Raji (cell line): ENCODE measurements around the gene MARCHF2.

Source experiments
- POLR2A ChIP-seq: IDR thresholded peaks from 2 replicates; pipeline ENCODE4 v1.6.1; 2011; ENCODE audit warnings: low read depth, low read length, control low read depth; ENCODE audit not compliant: insufficient read depth

The MARCHF2 gene

DNA sequence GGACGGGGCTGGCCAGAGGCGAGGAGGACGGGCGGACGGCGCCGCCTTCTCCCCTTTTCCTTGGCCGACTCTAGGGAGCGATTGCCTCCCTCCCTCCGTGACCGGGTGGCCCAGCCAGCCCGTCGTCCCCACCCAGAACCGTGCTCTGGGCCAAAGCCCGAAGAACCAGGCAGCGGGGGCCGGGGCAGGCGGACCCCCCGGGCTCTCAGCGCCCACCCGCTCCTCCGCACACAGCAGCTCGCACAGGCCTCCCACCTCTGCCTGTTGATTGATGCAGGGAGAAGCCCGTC is 9.3 kb upstream of the MARCHF2 start:
- no peak for TF ChIP-seq POLR2A

DNA sequence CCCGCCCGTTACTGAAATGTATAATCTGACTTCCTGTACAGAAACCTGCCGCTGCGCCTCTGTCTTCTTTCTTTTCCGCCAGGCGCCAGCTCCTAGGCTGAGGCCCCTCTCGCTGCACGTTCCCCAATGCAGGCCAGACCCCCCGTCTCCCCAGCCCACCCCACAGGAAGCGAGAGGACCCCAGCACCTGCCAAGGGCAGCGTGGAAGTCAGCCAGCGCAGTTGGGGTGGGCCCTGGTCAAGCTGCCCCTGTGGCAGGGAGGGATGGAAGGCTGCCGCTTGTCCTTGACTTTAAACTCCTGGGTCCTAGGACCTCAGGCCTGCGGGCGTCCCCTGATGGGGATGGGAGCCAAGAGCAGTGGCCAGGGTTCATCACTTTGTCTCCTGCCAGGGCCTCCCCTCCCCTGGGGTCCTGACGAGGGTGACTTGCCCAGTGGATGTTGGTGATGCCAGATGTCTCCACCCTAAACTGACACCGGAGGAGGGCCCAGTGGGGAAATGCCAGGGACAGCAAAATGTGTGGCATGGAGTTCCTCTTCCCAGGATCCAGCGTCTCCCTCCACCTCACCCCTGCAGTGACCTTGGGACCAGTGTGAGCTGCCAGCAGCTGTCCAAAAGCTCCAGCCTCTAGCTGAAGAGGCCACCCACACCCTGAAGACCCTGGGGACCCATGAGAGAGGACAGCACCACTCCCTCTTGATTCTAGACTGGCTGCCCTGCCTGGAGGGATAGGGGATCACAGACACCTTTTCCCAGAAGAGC is 8.5 kb upstream of the MARCHF2 start:
- TF ChIP-seq POLR2A: no peak

DNA sequence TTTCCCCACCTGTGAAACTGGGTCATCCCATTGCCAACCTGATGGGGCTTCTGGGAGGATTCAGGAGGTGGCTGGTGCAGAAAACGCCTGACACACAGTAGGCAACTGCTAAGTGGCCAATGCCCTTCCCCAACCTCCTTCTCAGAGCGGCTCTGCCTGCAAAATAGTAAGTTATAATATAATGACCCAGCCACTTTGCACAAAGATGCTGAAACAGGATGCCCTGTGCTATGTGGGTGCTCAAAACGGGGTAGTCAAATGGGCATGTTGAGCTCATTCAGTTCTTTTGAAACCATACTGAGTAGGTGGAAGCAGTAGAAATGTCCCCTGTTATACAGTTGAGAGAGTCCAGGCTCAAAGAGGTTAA is 507 bp downstream of the MARCHF2 start:
- no peak for TF ChIP-seq POLR2A

DNA sequence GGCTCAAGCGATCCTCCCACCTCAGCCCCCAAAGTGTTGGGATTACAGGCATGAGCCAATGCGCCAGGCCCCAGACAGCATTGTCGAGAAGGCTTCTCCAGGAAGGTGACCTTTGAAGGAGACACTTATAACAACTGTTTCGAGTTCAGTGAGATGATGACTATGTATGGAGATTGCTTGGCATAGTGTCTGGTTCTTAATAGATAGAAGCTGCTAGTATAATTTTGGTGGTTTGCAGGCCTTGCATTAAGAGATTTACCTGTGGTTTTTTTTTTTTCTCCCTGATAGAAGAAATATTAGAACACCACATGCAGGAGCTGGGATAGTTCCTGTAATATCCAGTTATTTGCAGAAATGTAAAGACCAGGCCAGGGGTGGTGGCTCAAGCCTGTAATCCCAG is 3.7 kb downstream of the MARCHF2 start:
- TF ChIP-seq POLR2A: no peak

DNA sequence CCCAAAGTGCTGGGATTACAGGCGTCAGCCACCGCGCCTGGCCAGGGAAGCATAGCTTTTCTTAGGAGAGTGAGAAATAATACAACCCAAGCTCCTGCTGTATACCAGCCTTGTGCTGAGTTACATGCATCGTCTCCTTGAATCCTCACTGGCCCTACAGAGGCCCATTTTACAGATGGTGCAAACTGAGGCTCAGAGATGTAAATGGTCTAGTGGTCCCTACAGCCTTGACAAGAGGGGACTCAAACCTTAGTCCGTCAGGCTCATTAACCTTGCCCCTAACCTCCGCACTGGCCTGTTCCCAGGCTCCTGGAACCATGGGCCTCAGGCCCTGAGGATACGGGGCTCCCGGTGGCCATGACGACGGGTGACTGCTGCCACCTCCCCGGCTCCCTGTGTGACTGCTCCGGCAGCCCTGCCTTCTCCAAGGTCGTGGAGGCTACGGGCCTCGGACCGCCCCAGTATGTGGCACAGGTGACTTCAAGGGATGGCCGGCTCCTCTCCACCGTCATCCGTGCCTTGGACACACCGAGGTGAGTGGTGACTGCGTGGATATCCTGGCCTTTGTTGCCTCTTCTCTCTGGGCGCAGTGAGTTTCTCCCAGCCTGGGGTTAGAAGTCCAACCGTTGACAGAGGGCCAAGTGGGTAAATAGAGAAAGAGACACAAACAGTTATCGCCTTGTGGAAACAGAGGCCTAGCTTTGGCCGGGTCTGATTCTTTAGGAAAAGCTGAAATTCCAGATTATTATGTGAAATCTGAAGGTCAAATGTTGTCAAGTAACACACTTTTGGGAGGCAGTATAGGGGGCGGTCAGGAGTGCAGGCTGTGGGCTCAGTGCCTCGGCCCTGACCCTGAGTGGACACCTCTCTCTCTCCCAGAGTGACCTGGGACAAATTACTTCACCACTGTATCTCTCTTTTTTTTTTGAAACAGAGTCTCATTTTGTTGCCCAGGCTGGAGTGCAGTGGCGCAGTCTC is 8.7 kb downstream of the MARCHF2 start:
- no peak for TF ChIP-seq POLR2A

DNA sequence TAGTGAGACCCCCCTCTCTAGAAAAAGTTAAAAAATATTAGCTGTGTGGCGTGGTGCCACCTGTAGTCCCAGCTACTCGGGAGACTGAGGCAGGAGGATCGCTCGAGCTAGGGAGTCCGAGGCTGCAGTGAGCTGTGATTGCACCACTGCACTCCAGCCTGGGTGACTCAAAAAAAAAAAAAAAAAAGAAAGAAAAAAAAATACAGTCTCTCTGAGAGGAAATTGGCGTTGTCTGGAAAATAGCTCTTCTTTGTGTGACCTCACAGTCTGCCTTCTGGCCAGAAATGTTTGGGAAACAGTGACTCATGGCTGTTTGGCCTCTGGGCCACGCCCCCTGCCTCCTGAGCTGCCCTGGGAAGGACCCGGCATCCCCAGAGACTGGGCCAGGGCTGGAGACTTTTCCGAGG is 10.7 kb downstream of the MARCHF2 start:
- no peak for TF ChIP-seq POLR2A

DNA sequence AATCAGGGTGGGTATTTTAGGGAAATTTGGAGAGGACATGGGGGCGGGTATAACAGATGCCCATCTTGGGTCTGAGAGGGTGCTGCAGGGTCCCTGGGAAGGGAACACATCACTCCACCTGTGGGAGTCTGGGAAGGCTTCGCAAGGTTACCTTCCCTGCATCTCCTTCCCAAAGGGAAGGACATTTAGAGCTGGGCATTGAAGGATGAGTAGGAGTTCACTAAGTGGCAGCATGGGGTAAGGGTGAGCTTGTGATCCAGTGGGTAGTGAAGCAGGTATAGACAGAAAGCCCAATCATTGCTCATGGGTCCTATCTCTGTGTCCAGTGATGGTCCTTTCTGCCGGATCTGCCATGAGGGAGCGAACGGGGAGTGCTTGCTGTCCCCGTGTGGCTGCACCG is 13.2 kb downstream of the MARCHF2 start:
- TF ChIP-seq POLR2A: no peak

DNA sequence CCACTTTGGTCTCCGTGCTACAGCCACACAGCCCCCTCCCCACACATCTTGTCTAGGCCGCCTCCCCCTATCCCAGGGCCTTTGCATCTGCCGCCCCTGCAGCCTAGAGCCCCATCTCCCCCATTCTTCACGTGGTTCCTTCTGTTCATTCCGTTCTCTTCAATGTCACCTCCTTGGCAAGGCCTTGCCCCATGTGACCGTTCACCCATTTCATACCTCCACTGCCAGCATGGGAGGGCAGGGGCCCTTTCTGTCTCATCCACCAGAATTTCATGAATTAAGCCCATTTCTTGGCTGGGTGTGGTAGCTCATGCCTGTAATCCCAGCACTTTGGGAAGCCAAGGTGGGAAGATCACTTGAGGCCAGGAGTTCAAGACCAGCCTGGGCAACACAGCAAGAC is 15.9 kb downstream of the MARCHF2 start:
- TF ChIP-seq POLR2A: no peak

DNA sequence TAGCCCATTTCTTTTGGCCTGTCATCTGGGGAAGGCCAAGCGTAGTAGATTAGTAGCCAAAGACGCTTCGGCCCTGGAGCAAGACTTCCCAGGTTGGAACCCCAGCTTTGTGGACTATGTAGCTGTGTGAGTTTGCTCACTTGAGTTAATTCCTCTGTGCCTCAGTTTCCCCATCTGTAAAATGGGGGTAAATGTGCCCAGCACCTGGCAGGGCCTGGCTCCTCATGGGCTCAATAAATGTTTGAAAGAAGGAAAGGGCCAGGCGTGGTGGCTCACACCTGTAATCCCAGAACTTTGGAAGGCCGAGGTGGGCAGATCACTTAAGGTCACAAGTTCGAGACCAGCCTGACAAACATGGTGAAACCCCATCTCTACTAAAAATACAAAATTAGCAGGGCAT is 16.7 kb downstream of the MARCHF2 start:
- no peak for TF ChIP-seq POLR2A

DNA sequence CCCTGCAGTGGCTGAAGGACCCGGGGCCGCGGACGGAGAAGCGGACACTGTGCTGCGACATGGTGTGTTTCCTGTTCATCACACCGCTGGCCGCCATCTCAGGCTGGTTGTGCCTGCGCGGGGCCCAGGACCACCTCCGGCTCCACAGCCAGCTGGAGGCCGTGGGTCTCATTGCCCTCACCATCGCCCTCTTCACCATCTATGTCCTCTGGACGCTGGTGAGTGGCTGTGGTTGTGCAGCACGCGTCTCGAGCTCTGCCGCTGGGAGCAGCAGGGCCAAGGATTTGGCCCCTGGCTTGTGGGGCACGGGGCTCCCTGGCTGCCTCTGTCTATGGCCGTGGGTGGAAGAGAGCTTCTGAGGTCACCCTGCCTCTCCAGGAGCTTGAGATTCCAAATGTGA is 17.5 kb downstream of the MARCHF2 start:
- TF ChIP-seq POLR2A: no peak

DNA sequence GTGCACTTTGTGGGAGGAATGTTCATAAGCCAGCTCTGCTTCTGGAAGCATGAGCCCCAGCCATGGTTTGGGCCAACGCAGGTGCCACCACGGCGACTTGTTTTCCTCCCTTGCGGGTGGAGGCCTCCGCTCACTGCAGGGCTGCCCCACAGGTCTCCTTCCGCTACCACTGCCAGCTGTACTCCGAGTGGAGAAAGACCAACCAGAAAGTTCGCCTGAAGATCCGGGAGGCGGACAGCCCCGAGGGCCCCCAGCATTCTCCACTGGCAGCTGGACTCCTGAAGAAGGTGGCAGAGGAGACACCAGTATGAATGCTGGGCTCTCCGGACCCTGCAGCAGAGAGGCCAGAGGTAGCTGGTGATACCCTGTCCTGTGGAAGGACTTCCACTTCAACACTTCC is 25.1 kb downstream of the MARCHF2 start:
- TF ChIP-seq POLR2A: no peak

DNA sequence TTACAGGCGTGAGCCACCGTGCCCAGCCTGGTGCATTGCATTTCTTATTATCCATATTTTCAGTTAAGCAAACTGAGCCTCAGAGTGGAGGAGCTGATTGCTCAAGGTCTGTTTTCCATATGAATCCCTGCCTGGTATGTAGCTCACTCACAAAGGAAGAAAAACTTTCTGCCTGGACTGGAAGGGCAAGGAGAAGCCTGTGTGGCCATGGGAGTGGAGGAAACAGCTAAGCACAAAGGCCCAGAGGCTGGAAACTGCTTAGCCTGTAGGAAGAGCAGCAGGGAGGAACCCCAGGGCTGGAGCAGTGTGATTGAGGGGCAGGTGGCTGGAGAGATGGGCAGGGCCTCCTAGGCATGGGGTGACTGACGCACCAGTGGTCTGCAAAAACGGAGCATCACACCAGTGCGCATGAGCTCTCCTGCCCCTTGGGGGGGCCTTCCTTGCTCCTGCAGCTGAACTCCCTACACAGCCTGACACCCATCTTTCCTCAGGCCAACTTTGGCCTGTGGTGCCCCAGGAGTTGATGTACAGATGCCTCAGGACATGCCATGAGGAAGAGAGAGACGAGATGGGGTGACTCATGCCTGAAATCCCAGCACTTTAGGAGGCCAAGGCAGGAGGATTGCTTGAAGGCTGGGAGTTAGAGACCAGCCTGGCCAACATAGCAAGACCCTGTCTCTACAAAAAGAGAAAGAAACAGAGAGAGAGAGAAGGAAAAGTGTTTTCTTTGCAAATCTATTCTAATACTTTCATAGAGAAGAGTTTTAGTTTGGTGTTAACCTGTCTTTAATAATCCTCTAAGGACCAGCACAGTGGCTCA is 28.8 kb downstream of the MARCHF2 start:
- TF ChIP-seq POLR2A: no peak

DNA sequence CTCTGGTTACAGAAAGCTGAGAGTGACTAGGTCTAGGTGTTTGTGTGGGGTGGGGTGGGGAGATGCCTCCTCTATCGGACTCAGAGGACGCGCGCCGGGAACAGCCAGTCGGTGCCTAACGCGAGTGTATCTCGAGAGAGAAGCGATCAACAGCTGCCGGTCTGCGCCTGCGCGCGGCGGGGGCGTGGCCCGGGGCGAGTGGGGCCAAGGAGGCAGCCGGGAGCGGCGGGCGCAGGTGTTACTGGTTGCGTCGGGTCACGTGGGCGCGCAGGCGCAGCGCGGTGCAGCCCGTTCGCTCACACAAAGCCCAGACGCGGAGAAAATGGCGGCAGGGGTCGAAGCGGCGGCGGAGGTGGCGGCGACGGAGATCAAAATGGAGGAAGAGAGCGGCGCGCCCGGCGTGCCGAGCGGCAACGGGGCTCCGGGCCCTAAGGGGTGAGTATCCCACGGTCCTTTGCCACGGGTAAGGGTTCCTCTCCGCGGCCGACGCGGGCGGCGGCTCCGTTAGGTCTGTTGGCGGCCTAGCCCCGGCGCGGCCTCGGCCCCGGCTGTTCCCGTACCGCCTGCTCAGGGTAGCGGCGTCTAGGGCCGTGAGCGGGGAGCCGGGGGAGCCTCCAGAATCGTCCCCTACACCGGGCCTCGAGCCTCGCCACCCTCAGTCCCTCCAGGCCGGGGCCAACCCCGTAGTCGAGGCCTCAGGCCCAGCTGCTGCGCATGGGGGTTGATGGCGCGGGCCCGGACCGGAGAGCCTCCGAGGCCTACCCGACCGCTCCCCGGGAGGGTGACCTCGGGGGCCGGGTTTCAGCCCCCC is 31.8 kb downstream of the MARCHF2 start, which contains the start of gene HNRNPM:
Gene HNRNPM, plus strand, starts transcription at position 299 of the 811 bp plus-strand sequence. Its CDS starts 24 bp downstream, at position 323.
- peak; percentile 94 for TF ChIP-seq POLR2A

DNA sequence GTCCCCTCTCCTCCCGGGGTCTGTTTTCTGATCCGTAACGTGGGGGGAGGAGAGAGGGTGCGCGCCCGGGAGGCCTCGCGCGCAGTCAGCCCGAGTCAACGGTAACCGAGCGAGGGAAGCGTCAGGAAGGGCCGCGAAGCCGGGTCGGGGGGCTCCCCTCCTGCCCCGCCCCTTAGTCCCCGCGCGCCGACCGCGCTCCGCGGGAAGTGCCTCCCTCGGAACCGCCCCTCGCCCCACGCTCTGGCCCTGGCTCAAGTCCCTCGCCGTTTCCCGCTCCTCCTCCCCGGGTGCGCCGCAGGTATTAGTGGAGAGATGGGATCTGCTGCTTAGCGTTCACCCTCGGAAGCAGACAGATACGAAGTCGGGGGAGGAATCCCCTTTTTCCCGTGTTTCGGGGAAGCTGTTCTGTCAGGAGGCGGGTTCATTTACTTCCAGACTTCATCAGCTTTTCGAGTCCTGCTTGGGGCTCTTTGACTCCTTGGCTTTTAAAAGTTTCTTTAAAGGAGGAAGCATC is 32.4 kb downstream of the MARCHF2 start:
- no peak for TF ChIP-seq POLR2A
